GM12878 (cell line): ENCODE data around the gene BNC2. TPM values are rescaled to one million over a fixed set of nuclear protein-coding genes. Genes with fewer than 3 reads are reported as not detected.

Source experiments
- ATF3 ChIP-seq: IDR thresholded peaks from 2 replicates; pipeline ENCODE4 v1.6.1; 2011; ENCODE audit warnings: low read depth, mild to moderate bottlenecking, low read length, moderate library complexity, borderline replicate concordance; ENCODE audit errors: extremely low read depth
- CBFB ChIP-seq: IDR thresholded peaks from 2 replicates; pipeline ENCODE4 v1.6.1; 2016; ENCODE audit warnings: antibody characterized with exemption, low read depth
- CTCF ChIP-seq, 3 experiments: IDR thresholded peaks in 2 of 3; conservative IDR thresholded peaks in 1 of 3; 2 replicates each; pipeline ENCODE4 v1.5.1; 2011; ENCODE audit warnings: low read depth in 3 of 3, low read length in 3 of 3, mild to moderate bottlenecking in 3 of 3, control low read depth in 2 of 3, moderate library complexity in 2 of 3, inconsistent platforms in 1 of 3, mixed read lengths in 1 of 3; ENCODE audit not compliant: control insufficient read depth in 2 of 3, insufficient read depth in 1 of 3; ENCODE audit errors: extremely low read depth in 1 of 3
- HDAC2 ChIP-seq: fragments of 200-600 bp; sonication (generic); IDR thresholded peaks from 2 replicates; pipeline ENCODE4 v1.6.1; 2017
- IRF5 ChIP-seq: fragments of 450-650 bp; IDR thresholded peaks from 2 replicates; pipeline ENCODE4 v1.6.1; 2017; ENCODE audit warnings: borderline replicate concordance
- NBN ChIP-seq: fragments of 450-650 bp; IDR thresholded peaks from 2 replicates; pipeline ENCODE4 v1.6.1; 2016
- RB1 ChIP-seq: fragments of 450-650 bp; formaldehyde crosslinking; IDR thresholded peaks from 2 replicates; pipeline ENCODE4 v1.6.1; 2017; ENCODE audit warnings: mild to moderate bottlenecking, borderline replicate concordance
- RBBP5 ChIP-seq: fragments of 200-600 bp; sonication (generic); conservative IDR thresholded peaks from 2 replicates; pipeline ENCODE4 v1.6.1; 2016
- polyA plus RNA-seq, 11 experiments: library from polyadenylated mRNA; depleted of rRNA in 4 of 11; unstranded in 6 of 11; stranded (reverse) in 5 of 11; fragments of >200 nt; fragmentation: Nextera tagmentation in 4 of 11; fragmentation: Illumina TruSeq in 1 of 11; extraction: Ambion mirVana in 4 of 11; extraction: Trizol in 1 of 11; gene quantifications; 1 replicate in 1 of 11; 2 replicates in 10 of 11; pipeline versions ENCODE4 v1.2.1 to v1.2.3, GENCODE V29; 2011 to 2016; ENCODE audit warnings: inconsistent platforms in 2 of 11, missing spikeins in 2 of 11, low read depth in 1 of 11
- small RNA-seq: library from RNA; depleted of rRNA; stranded (forward); fragments of <200 nt; gene quantifications from one replicate; pipeline ENCODE3, GENCODE V24; 2014
- total RNA-seq, 4 experiments: library from RNA; depleted of rRNA in 3 of 4; stranded (reverse); fragments of >200 nt in 3 of 4; fragmentation: Illumina TruSeq in 1 of 4; extraction: Trizol in 1 of 4; gene quantifications; 2 replicates each; pipeline versions ENCODE4 v1.2.1 to v1.2.3, GENCODE V29; 2013 to 2021

Gene BNC2
- total and polyA plus RNA-seq, 10 of the 15 experiments (the other 5 are each of a cell fraction or from before 2014, with no cell fraction given) = 0.05 to 14.5 (median 0.26) TPM

GRCh38 chr9:16360247-16360646 is 510.2 kb downstream of the BNC2 start (continued):
- TF ChIP-seq IRF5 (no peak), RB1 (no peak), CBFB (no peak), ATF3 (no peak), RBBP5 (no peak), HDAC2 (no peak), NBN (no peak), CTCF (IDR thresholded peaks at IDR 0.05 in 2 of 3, conservative IDR thresholded peaks at IDR 0.05 in 1 of 3; ENCODE audit: control insufficient read depth in 2 of 3, extremely low read depth in 1 of 3, insufficient read depth in 1 of 3, low read depth in 3 of 3, low read length in 3 of 3) (no peak)

Small RNA genes lying within 50 kb of the gene (small RNA-seq; reads per million reads assigned to genes)
- gene LSM1P1 = not detected
